Colonic mucosa (tissue), 4 donors: ENCODE data around the gene PFKP. TPM values are rescaled to one million over a fixed set of nuclear protein-coding genes. Genes with fewer than 3 reads are reported as not detected.

Experiments used
- DNase-seq: peaks from one replicate; pipeline ENCODE4 v3.0.0-alpha.2; 2020
- H3K27ac ChIP-seq: fragments of 200-600 bp; one replicate; pipeline ENCODE4 v1.8.0; 2021
- H3K27me3 ChIP-seq: fragments of 200-600 bp; one replicate; pipeline ENCODE4 v1.8.0; 2021
- H3K36me3 ChIP-seq: fragments of 200-600 bp; one replicate; pipeline ENCODE4 v1.8.0; 2021
- H3K4me1 ChIP-seq: fragments of 200-600 bp; one replicate; pipeline ENCODE4 v1.8.0; 2021; ENCODE audit warnings: mild to moderate bottlenecking
- H3K4me3 ChIP-seq: fragments of 200-600 bp; one replicate; pipeline ENCODE4 v1.8.0; 2021
- H3K9ac ChIP-seq, 2 donors: one replicate each; pipeline ENCODE4 v1.7.0; 2013; ENCODE audit warnings: control low read depth in 2 of 2, low read depth in 2 of 2, low read length in 2 of 2
- H3K9me3 ChIP-seq: fragments of 200-600 bp; one replicate; pipeline ENCODE4 v1.8.0; 2021
- intact Hi-C: fragments of 100-400 bp; cut with DNase I; formaldehyde crosslinking; loops from one replicate; pipeline ENCODE4 v1.14.1; 2022
- total RNA-seq, 2 donors: library from RNA; stranded (reverse); fragmentation: NEBNext Ultra II Directional in 1 of 2; extraction: Animal tissue kit (Norgen Biotek cat#: 25700) in 1 of 2; gene quantifications; one replicate each; pipeline ENCODE4 v1.2.1, GENCODE V29; 2021
- TF ChIP-seq, protein P1 (sequence below): fragments of 200-600 bp; IDR thresholded peaks from one replicate; pipeline ENCODE4 v1.8.0; 2022; ENCODE audit warnings: antibody characterized with exemption, mild to moderate bottlenecking
- donor health status: healthy.
- donor health status: DM: no; HTN: no; CAD: no.
- donor health status: DM: no; HTN: no; CAD: no.

The PFKP gene
- total RNA-seq, 2 donors from 2014 or later, result 134 to 209 TPM

DNA sequence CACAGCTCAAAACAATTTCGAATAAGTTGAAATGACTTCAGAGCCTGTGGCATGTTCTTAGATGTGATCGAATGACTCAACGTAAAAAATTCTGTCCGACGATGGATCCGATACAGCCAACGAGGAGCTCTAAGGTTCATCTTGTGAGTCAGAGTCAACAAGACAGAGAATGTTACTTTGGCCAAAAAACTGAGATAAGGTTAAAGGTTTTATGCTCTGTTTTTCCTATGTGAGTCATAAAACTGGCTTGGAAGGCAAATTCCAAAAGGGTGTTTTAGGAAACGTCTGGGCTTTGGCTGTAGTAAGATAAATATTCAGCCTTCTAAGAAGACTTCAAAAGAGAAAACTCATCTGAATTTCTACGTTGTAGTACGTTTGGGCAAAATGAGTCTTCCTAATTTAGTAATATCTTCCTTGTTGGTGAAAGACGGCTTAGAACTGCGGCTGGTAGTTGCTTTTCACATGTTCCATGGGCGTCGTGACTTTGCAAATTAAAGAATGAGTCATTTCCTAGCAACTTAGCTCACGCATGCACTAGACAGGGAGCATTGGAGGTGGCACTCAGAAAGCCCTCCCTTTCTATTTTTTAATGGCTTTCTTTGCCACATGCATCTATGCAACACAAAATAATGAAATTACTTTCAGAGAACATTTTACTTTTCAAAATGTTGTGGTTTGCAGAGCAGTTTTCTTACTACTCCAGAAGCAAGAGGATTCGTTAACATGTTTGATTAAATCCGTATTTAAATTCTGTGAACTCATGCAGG lies 28.2 kb downstream of the PFKP start:
- intact Hi-C loops, result no loop called here
- peaks cover 14% of the 10 kb centered on the region for H3K4me1 ChIP-seq
- peak overlapping the region in 1 of 2 donors; percentile 63 for H3K9ac ChIP-seq
- no peaks in the 10 kb centered on the region for H3K27me3 ChIP-seq
- H3K36me3 ChIP-seq, result no peaks in the 10 kb centered on the region
- H3K27ac ChIP-seq, result peak overlapping the region; percentile 42
- H3K9me3 ChIP-seq, result no peaks in the 10 kb centered on the region
- no peak overlapping the region for H3K4me3 ChIP-seq
- peak; percentile 50 for DNase-seq
- TF ChIP-seq, protein P1, sequence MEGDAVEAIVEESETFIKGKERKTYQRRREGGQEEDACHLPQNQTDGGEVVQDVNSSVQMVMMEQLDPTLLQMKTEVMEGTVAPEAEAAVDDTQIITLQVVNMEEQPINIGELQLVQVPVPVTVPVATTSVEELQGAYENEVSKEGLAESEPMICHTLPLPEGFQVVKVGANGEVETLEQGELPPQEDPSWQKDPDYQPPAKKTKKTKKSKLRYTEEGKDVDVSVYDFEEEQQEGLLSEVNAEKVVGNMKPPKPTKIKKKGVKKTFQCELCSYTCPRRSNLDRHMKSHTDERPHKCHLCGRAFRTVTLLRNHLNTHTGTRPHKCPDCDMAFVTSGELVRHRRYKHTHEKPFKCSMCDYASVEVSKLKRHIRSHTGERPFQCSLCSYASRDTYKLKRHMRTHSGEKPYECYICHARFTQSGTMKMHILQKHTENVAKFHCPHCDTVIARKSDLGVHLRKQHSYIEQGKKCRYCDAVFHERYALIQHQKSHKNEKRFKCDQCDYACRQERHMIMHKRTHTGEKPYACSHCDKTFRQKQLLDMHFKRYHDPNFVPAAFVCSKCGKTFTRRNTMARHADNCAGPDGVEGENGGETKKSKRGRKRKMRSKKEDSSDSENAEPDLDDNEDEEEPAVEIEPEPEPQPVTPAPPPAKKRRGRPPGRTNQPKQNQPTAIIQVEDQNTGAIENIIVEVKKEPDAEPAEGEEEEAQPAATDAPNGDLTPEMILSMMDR, result no peak

DNA sequence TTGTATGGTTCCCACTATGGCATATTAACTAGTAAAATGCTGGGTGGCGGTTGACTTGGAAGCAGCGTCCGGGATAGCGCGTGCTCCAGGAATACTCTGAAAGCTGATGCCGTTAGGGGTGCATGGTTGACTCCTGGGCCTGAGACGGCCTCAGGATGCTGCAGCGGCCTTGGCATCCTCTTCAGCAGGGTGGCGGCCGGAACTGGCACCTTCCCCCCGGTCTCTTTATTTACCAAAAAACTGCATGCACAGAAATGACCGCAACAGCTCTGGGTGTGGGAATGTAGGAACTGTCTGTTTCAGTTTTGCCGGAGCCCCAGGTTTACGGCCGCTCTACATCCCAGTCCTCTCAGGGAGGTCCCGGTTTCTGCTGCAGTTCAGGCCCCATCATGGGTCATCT lies 28.8 kb downstream of the PFKP start:
- Histone ChIP-seq H3K27ac (peak overlapping the region; percentile 42), H3K9me3 (no peaks in the 10 kb centered on the region), H3K9ac (peak overlapping the region in 1 of 2 donors; percentile 63), H3K4me3 (no peak overlapping the region), H3K27me3 (no peaks in the 10 kb centered on the region), H3K36me3 (no peaks in the 10 kb centered on the region), H3K4me1 (peaks cover 14% of the 10 kb centered on the region)
- no peak for DNase-seq
- intact Hi-C loops, result no loop called here
- TF ChIP-seq, protein P1, result no peak

DNA sequence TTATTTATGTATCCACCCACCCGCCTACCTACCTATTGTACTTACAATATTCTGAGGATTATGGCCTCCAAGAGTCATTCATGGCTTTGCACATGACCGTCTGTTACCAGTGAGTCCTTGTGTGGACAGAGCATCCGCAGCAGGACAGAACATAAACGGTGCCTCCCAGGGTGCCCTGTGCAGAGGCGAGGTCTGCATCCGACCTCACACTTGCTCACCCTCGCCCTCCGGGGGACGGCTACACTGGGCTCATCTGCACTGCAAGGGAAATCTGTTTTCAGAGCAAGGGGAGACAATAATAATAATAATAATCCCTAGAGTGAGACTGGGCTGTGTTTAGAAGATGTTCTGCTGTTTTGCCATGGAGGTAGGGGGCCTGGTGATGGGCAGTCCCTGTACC lies 29.8 kb downstream of the PFKP start:
- DNase-seq, result no peak
- Histone ChIP-seq H3K36me3 (no peaks in the 10 kb centered on the region), H3K4me3 (no peak overlapping the region), H3K27me3 (no peaks in the 10 kb centered on the region), H3K27ac (no peak overlapping the region), H3K4me1 (peaks cover 14% of the 10 kb centered on the region), H3K9ac (no peak overlapping the region), H3K9me3 (no peaks in the 10 kb centered on the region)
- intact Hi-C loops, result no loop called here
- TF ChIP-seq, protein P1, result no peak

DNA sequence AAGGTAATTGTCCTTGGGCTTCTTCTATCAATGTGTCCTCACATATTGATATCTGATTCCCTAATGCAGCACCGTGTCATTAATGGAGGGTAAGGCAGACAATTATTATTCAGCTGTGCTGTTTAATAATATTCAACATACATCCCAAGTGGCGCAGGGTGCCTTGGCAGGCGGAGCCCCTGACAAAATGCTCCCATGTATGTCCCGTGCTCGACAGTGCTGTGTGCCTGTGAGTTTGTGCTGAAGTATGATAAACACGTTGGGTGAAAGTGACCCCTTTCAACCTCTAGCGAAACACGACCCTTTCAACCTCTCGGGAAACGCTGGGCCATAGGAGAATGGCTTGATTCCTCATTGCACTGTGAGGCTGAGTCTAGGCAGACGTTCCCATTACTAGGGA lies 31.3 kb downstream of the PFKP start:
- DNase-seq, result no peak
- H3K36me3 ChIP-seq, result no peaks in the 10 kb centered on the region
- no peaks in the 10 kb centered on the region for H3K9me3 ChIP-seq
- no peak overlapping the region for H3K4me3 ChIP-seq
- TF ChIP-seq, protein P1, result no peak
- H3K27me3 ChIP-seq, result no peaks in the 10 kb centered on the region
- intact Hi-C loops, result no loop called here
- no peak overlapping the region for H3K27ac ChIP-seq
- H3K9ac ChIP-seq, result no peak overlapping the region
- peaks cover 14% of the 10 kb centered on the region for H3K4me1 ChIP-seq

DNA sequence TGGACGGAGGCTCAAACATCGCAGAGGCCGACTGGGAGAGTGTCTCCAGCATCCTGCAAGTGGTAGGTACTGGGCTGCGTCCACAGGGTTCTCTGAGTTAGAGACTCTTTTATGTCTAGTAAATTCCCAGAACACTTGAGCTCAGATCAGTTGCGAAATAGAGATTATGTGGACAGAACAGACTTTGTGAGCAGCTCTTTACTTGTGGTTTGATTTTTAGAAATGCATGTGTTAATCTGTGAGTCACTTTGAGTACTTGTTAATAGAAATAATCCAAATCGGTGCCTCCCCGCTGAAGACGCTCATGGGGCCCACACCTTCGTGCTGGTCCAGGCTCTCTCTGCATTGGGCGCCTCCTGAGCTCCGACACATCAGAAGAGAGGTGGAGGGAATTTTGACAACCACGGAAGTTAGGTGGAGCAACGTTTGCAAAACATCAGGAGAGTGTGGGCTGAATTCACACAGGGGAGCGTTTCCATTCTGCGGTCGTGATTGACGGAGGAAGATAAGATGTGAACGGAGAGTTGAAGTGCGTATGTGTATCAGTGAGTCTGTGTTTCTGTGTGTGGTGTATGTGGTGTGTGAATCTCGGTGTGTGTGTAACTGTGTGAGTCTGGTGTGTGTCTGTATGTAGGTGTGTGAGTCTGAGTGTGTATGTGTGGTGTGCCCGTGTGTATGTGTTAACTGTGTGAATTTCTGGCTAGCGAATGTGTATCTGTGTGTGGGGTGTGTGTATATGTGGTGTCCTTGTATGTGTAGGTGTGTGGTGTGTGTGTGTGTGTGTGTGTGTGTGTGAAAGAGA lies 32.1 kb downstream of the PFKP start:
- H3K27me3 ChIP-seq, result no peaks in the 10 kb centered on the region
- H3K27ac ChIP-seq, result no peak overlapping the region
- H3K36me3 ChIP-seq, result peaks cover 4% of the 10 kb centered on the region
- peaks cover 12% of the 10 kb centered on the region for H3K4me1 ChIP-seq
- intact Hi-C loops, result no loop called here
- no peak overlapping the region for H3K4me3 ChIP-seq
- H3K9ac ChIP-seq, result no peak overlapping the region
- H3K9me3 ChIP-seq, result no peaks in the 10 kb centered on the region
- DNase-seq, result no peak
- TF ChIP-seq, protein P1, result no peak
